NCI-H146 treated with DMSO at 0.1 percent for 48 hours (cell line): Measurements from ENCODE around the gene VSIR.

Source experiments
- DNase-seq: peaks from one replicate; lab custom pipeline; 2025; ENCODE audit not compliant: unreplicated experiment; lab: John Stamatoyannopoulos, UW

Gene VSIR

GRCh38 chr10:71749396-71749795 is 23.9 kb downstream of the VSIR start:
- DNase-seq = no peak

- DNase-seq = no peak
These were observed 24.6 kb downstream of the VSIR start for GRCh38 chr10:71748671-71749191.

GRCh38 chr10:71747551-71748523 is 25.5 kb downstream of the VSIR start:
- no peak for DNase-seq

- no peak for DNase-seq
These were observed 26.2 kb downstream of the VSIR start for GRCh38 chr10:71747039-71747531.

- DNase-seq = no peak
These were observed 26.8 kb downstream of the VSIR start for GRCh38 chr10:71746344-71747037.

GRCh38 chr10:71745664-71746250 is 27.6 kb downstream of the VSIR start:
- DNase-seq = no peak

GRCh38 chr10:71744897-71745663 is 28.2 kb downstream of the VSIR start:
- DNase-seq = no peak

- no peak for DNase-seq
These were observed 29.5 kb downstream of the VSIR start for GRCh38 chr10:71743866-71744265.

- no peak for DNase-seq
These were observed 30.1 kb downstream of the VSIR start for GRCh38 chr10:71743089-71743838.

- no peak for DNase-seq
These were observed 30.8 kb downstream of the VSIR start for GRCh38 chr10:71742301-71743088.

- DNase-seq = no peak
These were observed 31.6 kb downstream of the VSIR start for GRCh38 chr10:71741671-71742070.

GRCh38 chr10:71741029-71741428 is 32.3 kb downstream of the VSIR start:
- DNase-seq = no peak

GRCh38 chr10:71740069-71740653 is 33.2 kb downstream of the VSIR start:
- DNase-seq = no peak

- no peak for DNase-seq
These were observed 33.9 kb downstream of the VSIR start for GRCh38 chr10:71739358-71739900.

GRCh38 chr10:71737834-71738197 is 35.5 kb downstream of the VSIR start:
- DNase-seq = no peak

GRCh38 chr10:71737001-71737833 is 36.1 kb downstream of the VSIR start:
- no peak for DNase-seq

- DNase-seq = no peak
These were observed 36.8 kb downstream of the VSIR start for GRCh38 chr10:71736570-71736952.
